Stomach (tissue), 4 donors: ENCODE results near the gene GPC5.

Experiments used
- CTCF ChIP-seq, 7 experiments: fragments of 450-650 bp in 4 of 7; fragments of 200-600 bp in 3 of 7; sonication (generic) in 3 of 7; IDR thresholded peaks; one replicate each; pipeline ENCODE4 v1.5.1; 2016 to 2019; ENCODE audit warnings: antibody characterized with exemption in 7 of 7, control low read depth in 2 of 7, mild to moderate bottlenecking in 1 of 7
- EP300 ChIP-seq: sonication (generic); formaldehyde crosslinking; IDR thresholded peaks from one replicate; pipeline ENCODE4 v1.6.1; 2017; ENCODE audit warnings: antibody characterized with exemption
- POLR2A ChIP-seq, 4 donors: fragments of 450-650 bp; IDR thresholded peaks; one replicate each; pipeline ENCODE4 v1.6.1; 2016; ENCODE audit warnings: antibody characterized with exemption in 4 of 4, control low read depth in 2 of 4, mild to moderate bottlenecking in 1 of 4, moderate library complexity in 1 of 4
- POLR2AphosphoS5 ChIP-seq, 3 donors: sonication (generic); formaldehyde crosslinking; IDR thresholded peaks; one replicate each; pipeline ENCODE4 v1.6.1; 2016; ENCODE audit warnings: antibody characterized with exemption in 3 of 3

- no peak for TF ChIP-seq EP300
- TF ChIP-seq POLR2A (IDR thresholded peaks at IDR 0.05) = no peak
- no peak for TF ChIP-seq POLR2AphosphoS5 (IDR thresholded peaks at IDR 0.05)
- no peak for TF ChIP-seq CTCF (IDR thresholded peaks at IDR 0.05)
These were observed 195.0 kb downstream of the GPC5 start for GRCh38 chr13:91593456-91593855.
